Uterus (tissue), 4 donors: ENCODE data around the gene DHX8. TPM values are rescaled to one million over a fixed set of nuclear protein-coding genes. Genes with fewer than 3 reads are reported as not detected.
"Not testable (repeated sequence)": the region's sequence is repeated elsewhere in the genome, so short reads cannot be mapped to it uniquely, and the experiment has no call there.

Source experiments
- DNase-seq, 2 donors: peaks; one replicate each; pipeline ENCODE4 v3.0.0-alpha.2; 2019 to 2020
- H3K27ac ChIP-seq, 2 donors: fragments of 200-600 bp; sonication (generic); 1 replicate in 1 of 2; 2 replicates in 1 of 2; pipeline ENCODE4 v1.5.1; 2016 to 2018
- H3K27me3 ChIP-seq, 2 donors: fragments of 200-600 bp; sonication (generic); one replicate each; pipeline ENCODE4 v1.5.1; 2018 to 2019; ENCODE audit warnings: control low read depth in 1 of 2
- H3K36me3 ChIP-seq, 2 donors: fragments of 200-600 bp; sonication (generic); one replicate each; pipeline ENCODE4 v1.5.1; 2019; ENCODE audit warnings: control low read depth in 1 of 2
- H3K4me1 ChIP-seq, 2 donors: fragments of 200-600 bp; sonication (generic); one replicate each; pipeline ENCODE4 v1.5.1; 2018 to 2019; ENCODE audit warnings: control low read depth in 1 of 2
- H3K4me3 ChIP-seq, 2 donors: fragments of 200-600 bp; sonication (generic); 1 replicate in 1 of 2; 2 replicates in 1 of 2; pipeline ENCODE4 v1.5.1; 2018 to 2019; ENCODE audit warnings: mild to moderate bottlenecking in 1 of 2
- H3K9me3 ChIP-seq, 2 donors: fragments of 200-600 bp; sonication (generic); one replicate each; pipeline ENCODE4 v1.5.1; 2019; ENCODE audit warnings: control low read depth in 1 of 2
- POLR2A ChIP-seq, 2 donors: fragments of 450-650 bp; IDR thresholded peaks; one replicate each; pipeline ENCODE4 v1.6.1; 2016; ENCODE audit warnings: antibody characterized with exemption in 2 of 2, mild to moderate bottlenecking in 1 of 2, moderate library complexity in 1 of 2
- intact Hi-C: fragments of 100-400 bp; cut with DNase I; formaldehyde crosslinking; loops from one replicate; pipeline ENCODE4 v1.15.1; 2023; ENCODE audit warnings: low total_unique reads
- total RNA-seq, 4 donors: library from RNA; depleted of rRNA in 3 of 4; stranded (reverse); fragments of >200 nt in 3 of 4; gene quantifications; one replicate each; pipeline versions ENCODE4 v1.1.0 to v1.2.4, GENCODE V29; 2014 to 2023
- TF ChIP-seq, protein P1 (sequence below), 4 experiments: fragments of 200-600 bp in 2 of 4; fragments of 450-650 bp in 2 of 4; sonication (generic) in 2 of 4; IDR thresholded peaks; one replicate each; pipeline ENCODE4 v1.5.1; 2016 to 2019; ENCODE audit warnings: antibody characterized with exemption in 4 of 4, mild to moderate bottlenecking in 2 of 4, moderate library complexity in 1 of 4
- donor health status: DM: yes; HTN: yes; CAD: no.

The DHX8 gene
- total RNA-seq, 4 donors from 2014 or later = 8.5 to 54.6 (median 32.0) TPM

GRCh38 chr17:43448720-43449469, 34.9 kb upstream of the DHX8 start:
- Histone ChIP-seq H3K4me1 (no peaks in the 10 kb centered on the region), H3K4me3 (no peak overlapping the region), H3K9me3 (no peaks in the 10 kb centered on the region), H3K36me3 (no peaks in the 10 kb centered on the region), H3K27me3 (no peaks in the 10 kb centered on the region), H3K27ac (peak overlapping the region in 1 of 2 donors; percentile 22)
- intact Hi-C loops = no loop called here
- DNase-seq = no peak
- TF ChIP-seq, protein P1, sequence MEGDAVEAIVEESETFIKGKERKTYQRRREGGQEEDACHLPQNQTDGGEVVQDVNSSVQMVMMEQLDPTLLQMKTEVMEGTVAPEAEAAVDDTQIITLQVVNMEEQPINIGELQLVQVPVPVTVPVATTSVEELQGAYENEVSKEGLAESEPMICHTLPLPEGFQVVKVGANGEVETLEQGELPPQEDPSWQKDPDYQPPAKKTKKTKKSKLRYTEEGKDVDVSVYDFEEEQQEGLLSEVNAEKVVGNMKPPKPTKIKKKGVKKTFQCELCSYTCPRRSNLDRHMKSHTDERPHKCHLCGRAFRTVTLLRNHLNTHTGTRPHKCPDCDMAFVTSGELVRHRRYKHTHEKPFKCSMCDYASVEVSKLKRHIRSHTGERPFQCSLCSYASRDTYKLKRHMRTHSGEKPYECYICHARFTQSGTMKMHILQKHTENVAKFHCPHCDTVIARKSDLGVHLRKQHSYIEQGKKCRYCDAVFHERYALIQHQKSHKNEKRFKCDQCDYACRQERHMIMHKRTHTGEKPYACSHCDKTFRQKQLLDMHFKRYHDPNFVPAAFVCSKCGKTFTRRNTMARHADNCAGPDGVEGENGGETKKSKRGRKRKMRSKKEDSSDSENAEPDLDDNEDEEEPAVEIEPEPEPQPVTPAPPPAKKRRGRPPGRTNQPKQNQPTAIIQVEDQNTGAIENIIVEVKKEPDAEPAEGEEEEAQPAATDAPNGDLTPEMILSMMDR (IDR thresholded peaks at IDR 0.05) = no peak
- TF ChIP-seq POLR2A (IDR thresholded peaks at IDR 0.05) = no peak

- H3K4me3 ChIP-seq = no peak overlapping the region
- no peaks in the 10 kb centered on the region for H3K36me3 ChIP-seq
- TF ChIP-seq, protein P1 (IDR thresholded peaks at IDR 0.05) = no peak
- no peak for TF ChIP-seq POLR2A (IDR thresholded peaks at IDR 0.05)
- H3K27me3 ChIP-seq = no peaks in the 10 kb centered on the region
- H3K27ac ChIP-seq = peak overlapping the region; percentile 9 to 22
- intact Hi-C loops = no loop called here
- no peak for DNase-seq
- no peaks in the 10 kb centered on the region for H3K4me1 ChIP-seq
- no peaks in the 10 kb centered on the region for H3K9me3 ChIP-seq
Observed at GRCh38 chr17:43449470-43450248, 34.1 kb upstream of the DHX8 start.

GRCh38 chr17:43450791-43451190, 33.0 kb upstream of the DHX8 start:
- H3K27me3 ChIP-seq, intact Hi-C loops, H3K4me3 ChIP-seq, H3K36me3 ChIP-seq, H3K9me3 ChIP-seq, DNase-seq, H3K27ac ChIP-seq, H3K4me1 ChIP-seq: not testable (repeated sequence)

- H3K4me3 ChIP-seq, DNase-seq, H3K9me3 ChIP-seq, H3K4me1 ChIP-seq, intact Hi-C loops, H3K27ac ChIP-seq, H3K36me3 ChIP-seq, H3K27me3 ChIP-seq: not testable (repeated sequence)
Observed at GRCh38 chr17:43451741-43452140, 32.0 kb upstream of the DHX8 start.

DNA sequence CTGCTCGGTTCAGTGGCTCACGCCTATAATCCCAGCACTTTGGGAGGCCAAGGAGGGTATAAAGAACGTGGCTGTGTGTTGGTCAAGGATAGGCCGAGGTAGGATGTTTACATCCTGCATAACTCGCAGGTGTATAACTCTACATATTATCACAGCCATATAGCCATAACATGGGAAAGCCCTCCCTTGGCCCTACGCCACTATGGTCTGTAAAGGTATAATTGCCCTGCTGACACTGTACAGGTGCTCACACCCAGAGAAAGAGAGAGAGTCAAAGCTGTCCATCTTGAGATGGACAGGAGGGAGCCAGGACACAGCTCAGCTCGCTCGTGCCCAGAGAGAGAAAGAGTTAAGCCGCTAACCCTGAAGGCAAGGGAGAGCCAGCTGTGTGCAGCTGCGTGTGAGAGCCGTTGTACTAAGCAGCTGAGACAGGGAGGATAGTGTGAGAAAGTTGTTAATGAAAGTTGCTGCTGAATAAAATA, 30.4 kb upstream of the DHX8 start:
- no peak overlapping the region for H3K27ac ChIP-seq
- H3K4me1 ChIP-seq = no peaks in the 10 kb centered on the region
- no peak for TF ChIP-seq POLR2A (IDR thresholded peaks at IDR 0.05)
- TF ChIP-seq, protein P1 (IDR thresholded peaks at IDR 0.05) = no peak

DNA sequence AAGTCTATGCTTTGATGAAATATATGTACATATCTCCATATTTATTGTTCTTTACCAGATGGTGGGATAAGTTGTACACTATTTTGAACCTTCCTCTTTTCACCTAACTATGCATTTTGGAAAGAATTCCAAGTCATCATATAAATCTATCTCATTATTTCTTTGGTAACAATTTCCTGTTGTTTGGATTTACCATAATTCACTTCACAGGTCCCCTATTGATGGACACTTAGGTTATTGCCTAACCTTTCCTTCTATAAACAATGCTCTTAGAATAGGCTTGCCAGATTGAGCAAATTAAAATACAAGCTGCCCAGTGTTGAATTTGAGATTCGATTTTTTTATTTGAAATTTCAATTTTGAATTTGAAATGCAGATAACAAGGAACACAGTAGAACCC, 28.9 kb upstream of the DHX8 start:
- DNase-seq = no peak
- no peak overlapping the region for H3K4me3 ChIP-seq
- no peak overlapping the region for H3K27ac ChIP-seq
- no peaks in the 10 kb centered on the region for H3K4me1 ChIP-seq
- TF ChIP-seq, protein P1 (IDR thresholded peaks at IDR 0.05) = no peak
- TF ChIP-seq POLR2A (IDR thresholded peaks at IDR 0.05) = no peak
- no peaks in the 10 kb centered on the region for H3K36me3 ChIP-seq
- intact Hi-C loops = no loop called here
- no peaks in the 10 kb centered on the region for H3K9me3 ChIP-seq
- no peaks in the 10 kb centered on the region for H3K27me3 ChIP-seq

More for the DNA sequence above, 30.4 kb upstream of the DHX8 start:
- H3K9me3 ChIP-seq = no peaks in the 10 kb centered on the region
- no peaks in the 10 kb centered on the region for H3K36me3 ChIP-seq
- no peak for DNase-seq
- intact Hi-C loops = no loop called here
- H3K4me3 ChIP-seq = no peak overlapping the region
- no peaks in the 10 kb centered on the region for H3K27me3 ChIP-seq
